ENCODE measurements around the gene BUD31.
A peak's percentile ranks its signal among the peaks of the same experiment; 100 is the strongest.
"Not testable (repeated sequence)": the region's sequence is repeated elsewhere in the genome, so short reads cannot be mapped to it uniquely, and the experiment has no call there.

Gene BUD31

GRCh38 chr7:99375070-99375807 is 33.5 kb upstream of the BUD31 start:
- Histone ChIP-seq H3K27me3 (ENCODE audit: low read length) (no peaks in the 10 kb centered on the region), H3K27ac (ENCODE audit: low read depth, low read length) (peak overlapping the region; percentile 82), H3K9ac (ENCODE audit: low read length) (peak overlapping the region; percentile 91), H2AFZ (ENCODE audit: low read depth, low read length, severe bottlenecking) (no peak overlapping the region), H4K20me1 (ENCODE audit: low read depth, low read length) (peaks cover 6% of the 10 kb centered on the region; the same call in 1 of the 2 replicates), H3K4me2 (ENCODE audit: low read depth, low read length, poor library complexity, severe bottlenecking) (peak overlapping the region; percentile 63), H3K9me3 (ENCODE audit: insufficient read depth, low read length) (no peaks in the 10 kb centered on the region), H3K4me3 (ENCODE audit: insufficient read depth, low read length, poor library complexity, severe bottlenecking) (peak overlapping the region; percentile 70), H3F3A (ENCODE audit: insufficient read depth) (peaks cover 27% of the 10 kb centered on the region), H3K36me3 (ENCODE audit: low read length) (no peaks in the 10 kb centered on the region), H3K9me2 (replicated peaks; ENCODE audit: insufficient read depth, low read length) (no peaks in the 10 kb centered on the region), H3K79me2 (ENCODE audit: insufficient read depth, low read length) (peaks cover 49% of the 10 kb centered on the region)
- TF ChIP-seq CTCF (IDR thresholded peaks at IDR 0.05; ENCODE audit: insufficient read depth, low read length, poor library complexity, severe bottlenecking), result no peak
- no peak for TF ChIP-seq EZH2phosphoT487 (conservative IDR thresholded peaks at IDR 0.05; ENCODE audit: low read length)

DNA sequence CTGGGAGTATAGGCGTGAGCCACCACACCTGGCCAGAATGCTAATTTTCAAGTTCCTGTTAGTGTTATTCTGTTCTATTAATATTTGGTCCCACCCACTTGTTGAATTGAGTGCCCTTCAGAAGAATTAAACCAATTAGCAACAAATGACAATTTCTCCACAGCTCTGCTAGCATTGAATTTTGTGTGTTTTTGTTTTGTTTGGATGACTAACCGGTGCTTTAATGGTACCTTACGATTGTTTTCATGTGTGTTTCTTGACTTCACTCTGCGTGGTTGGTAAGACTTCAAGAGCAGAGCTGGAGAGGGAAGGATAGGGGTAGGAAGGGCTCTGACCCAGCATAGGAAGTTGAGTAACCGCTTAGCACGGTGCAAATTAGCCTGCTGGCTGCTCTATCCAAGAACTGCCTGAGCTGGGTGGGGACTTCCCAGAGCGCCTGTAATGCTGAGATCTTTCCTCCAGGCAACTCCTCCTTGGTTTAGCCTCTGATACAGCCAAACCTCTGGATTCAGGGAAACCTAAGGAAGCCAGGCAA is 29.7 kb upstream of the BUD31 start:
- H4K20me1 ChIP-seq (ENCODE audit: low read depth, low read length), result peaks cover 11% of the 10 kb centered on the region; the same call in 1 of the 2 replicates
- no peak overlapping the region for H2AFZ ChIP-seq (ENCODE audit: low read depth, low read length, severe bottlenecking)
- peak overlapping the region; percentile 50 for H3K4me2 ChIP-seq (ENCODE audit: low read depth, low read length, poor library complexity, severe bottlenecking)
- TF ChIP-seq EZH2phosphoT487 (conservative IDR thresholded peaks at IDR 0.05; ENCODE audit: low read length), result no peak
- H3K9ac ChIP-seq (ENCODE audit: low read length), result peak overlapping the region; percentile 54
- peak overlapping the region; percentile 2 for H3K4me3 ChIP-seq (ENCODE audit: insufficient read depth, low read length, poor library complexity, severe bottlenecking)
- peaks cover 86% of the 10 kb centered on the region for H3K79me2 ChIP-seq (ENCODE audit: insufficient read depth, low read length)
- no peaks in the 10 kb centered on the region for H3K27me3 ChIP-seq (ENCODE audit: low read length)
- H3K36me3 ChIP-seq (ENCODE audit: low read length), result 0 out of 2 replicates have a peak, but pooled peaks cover 2% of the 10 kb centered on the region
- H3K9me3 ChIP-seq (ENCODE audit: insufficient read depth, low read length), result no peaks in the 10 kb centered on the region
- H3F3A ChIP-seq (ENCODE audit: insufficient read depth), result peaks cover 30% of the 10 kb centered on the region
- peak overlapping the region; percentile 88 for H3K27ac ChIP-seq (ENCODE audit: low read depth, low read length)
- no peaks in the 10 kb centered on the region for H3K9me2 ChIP-seq (replicated peaks; ENCODE audit: insufficient read depth, low read length)

GRCh38 chr7:99379693-99380031 is 29.1 kb upstream of the BUD31 start:
- Histone ChIP-seq H3K27ac (ENCODE audit: low read depth, low read length) (peak overlapping the region; percentile 88), H4K20me1 (ENCODE audit: low read depth, low read length) (peaks cover 11% of the 10 kb centered on the region; the same call in 1 of the 2 replicates), H3K9ac (ENCODE audit: low read length) (peak overlapping the region; percentile 54), H3K4me3 (ENCODE audit: insufficient read depth, low read length, poor library complexity, severe bottlenecking) (peak overlapping the region; percentile 2), H3K79me2 (ENCODE audit: insufficient read depth, low read length) (peaks cover 90% of the 10 kb centered on the region), H3K4me2 (ENCODE audit: low read depth, low read length, poor library complexity, severe bottlenecking) (peak overlapping the region; percentile 50), H3F3A (ENCODE audit: insufficient read depth) (peaks cover 30% of the 10 kb centered on the region)
- H3K36me3 ChIP-seq (ENCODE audit: low read length); H2AFZ ChIP-seq (ENCODE audit: low read depth, low read length, severe bottlenecking); H3K9me2 ChIP-seq (replicated peaks; ENCODE audit: insufficient read depth, low read length); H3K27me3 ChIP-seq (ENCODE audit: low read length); H3K9me3 ChIP-seq (ENCODE audit: insufficient read depth, low read length): not testable (repeated sequence)

DNA sequence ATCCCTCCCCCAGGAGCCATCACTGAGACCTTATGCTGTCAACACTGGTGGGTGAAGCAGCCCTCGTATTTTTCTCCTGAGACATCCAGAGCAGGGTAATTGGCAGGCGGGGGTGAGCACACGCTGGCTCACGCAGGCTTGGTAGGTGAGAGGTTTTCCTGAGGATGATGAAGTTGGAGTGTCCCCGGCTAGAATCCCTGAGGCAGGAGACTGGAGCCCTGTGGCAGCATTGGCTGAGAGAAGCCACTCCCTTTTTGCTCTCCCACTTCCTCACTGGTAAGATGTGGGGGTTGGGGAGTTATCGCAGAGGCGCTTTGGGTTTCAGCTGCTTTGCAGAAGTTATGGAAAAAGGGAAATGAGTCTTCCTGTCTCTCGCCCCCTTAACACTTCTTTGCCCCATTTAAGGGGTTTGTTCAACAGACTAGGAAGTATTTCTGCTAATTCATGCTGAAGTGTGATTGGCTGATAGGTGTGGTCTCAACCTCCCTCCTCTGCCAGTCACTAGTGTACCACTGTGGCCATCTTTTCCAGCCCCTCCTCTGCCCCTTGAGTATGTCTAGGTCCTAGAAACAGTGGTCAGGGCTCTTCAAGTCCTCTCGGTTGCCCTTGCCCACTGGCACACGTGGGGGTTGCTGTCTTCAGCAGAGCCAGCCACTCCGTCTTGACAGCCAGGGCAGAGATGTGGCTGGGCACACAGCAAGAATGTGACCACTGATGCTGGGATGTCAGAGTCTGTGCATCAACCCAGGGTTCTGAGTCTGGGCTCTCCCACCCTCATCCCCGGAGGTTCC is 28.5 kb upstream of the BUD31 start:
- Histone ChIP-seq H3K9me2 (replicated peaks; ENCODE audit: insufficient read depth, low read length) (no peaks in the 10 kb centered on the region), H3K9ac (ENCODE audit: low read length) (peak overlapping the region; percentile 54), H3K36me3 (ENCODE audit: low read length) (0 out of 2 replicates have a peak, but pooled peaks cover 2% of the 10 kb centered on the region), H3K79me2 (ENCODE audit: insufficient read depth, low read length) (peaks cover 84% of the 10 kb centered on the region), H3K4me2 (ENCODE audit: low read depth, low read length, poor library complexity, severe bottlenecking) (peak overlapping the region; percentile 50), H4K20me1 (ENCODE audit: low read depth, low read length) (peaks cover 11% of the 10 kb centered on the region; the same call in 1 of the 2 replicates), H2AFZ (ENCODE audit: low read depth, low read length, severe bottlenecking) (no peak overlapping the region), H3K4me3 (ENCODE audit: insufficient read depth, low read length, poor library complexity, severe bottlenecking) (peak overlapping the region; percentile 19), H3F3A (ENCODE audit: insufficient read depth) (peaks cover 30% of the 10 kb centered on the region), H3K27me3 (ENCODE audit: low read length) (no peaks in the 10 kb centered on the region), H3K9me3 (ENCODE audit: insufficient read depth, low read length) (no peaks in the 10 kb centered on the region), H3K27ac (ENCODE audit: low read depth, low read length) (peak overlapping the region; percentile 88)
- no peak for TF ChIP-seq CTCF (IDR thresholded peaks at IDR 0.05; ENCODE audit: insufficient read depth, low read length, poor library complexity, severe bottlenecking)
- TF ChIP-seq EZH2phosphoT487 (conservative IDR thresholded peaks at IDR 0.05; ENCODE audit: low read length), result no peak

Data from SU-DHL-6 (cell line).